ENCODE measurements around the gene DNM2. TPM values are rescaled to one million over a fixed set of nuclear protein-coding genes. Genes with fewer than 3 reads are reported as not detected.
"Not testable (repeated sequence)": the region's sequence is repeated elsewhere in the genome, so short reads cannot be mapped to it uniquely, and the experiment has no call there.

DNM2 gene
- 185 and 198 TPM in 2 replicates for total RNA-seq

DNA sequence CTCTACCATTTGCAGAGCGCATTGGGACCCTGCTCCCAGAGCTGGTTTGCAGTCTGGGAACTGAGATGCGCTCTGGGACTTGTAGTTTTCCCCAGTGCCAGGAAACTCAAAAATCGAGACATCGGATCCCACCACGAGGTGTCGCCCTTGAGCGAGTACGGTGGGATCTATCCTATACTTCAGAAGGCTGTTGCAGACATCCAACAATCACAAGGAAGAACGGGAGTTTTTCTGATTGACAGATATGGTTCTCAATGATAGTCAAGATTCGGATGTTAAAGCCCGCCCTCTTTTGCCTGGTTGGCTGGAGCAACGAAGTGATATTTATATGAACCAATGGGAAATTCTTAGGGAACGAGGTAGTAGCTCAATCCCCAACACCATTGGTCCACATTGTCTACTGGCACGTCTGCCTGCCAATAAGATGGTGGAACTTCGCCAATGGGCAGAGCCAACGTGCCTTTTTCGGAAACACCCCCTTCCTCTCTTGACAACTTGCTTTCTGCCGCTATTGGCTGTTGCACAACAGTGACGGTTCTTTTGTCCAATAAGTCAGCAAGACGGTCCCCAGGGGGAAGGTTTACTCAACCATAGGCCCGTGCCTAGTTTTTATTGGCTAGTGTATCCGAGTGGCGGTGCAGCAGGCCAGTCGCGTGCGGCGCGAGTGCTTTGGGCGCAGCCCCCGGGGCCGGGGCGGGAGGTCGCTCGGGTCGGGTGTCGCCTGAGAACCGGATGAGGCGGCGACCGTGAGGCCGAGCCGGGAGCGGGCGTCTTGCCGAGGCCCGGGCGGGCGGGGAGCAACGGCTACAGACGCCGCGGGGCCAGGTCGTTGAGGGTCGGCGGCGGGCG is at the start of gene DNM2:
Gene DNM2, plus strand, starts transcription at position 724 of the 849 bp plus-strand sequence. CDS start 164 bp downstream, outside the sequence.
- H3K4me1 Mint-ChIP-seq (ENCODE audit: low read depth), result peaks cover 17% of the 10 kb centered on the region
- peak within 1 kb of the TSS; percentile 95 for H3K4me3 Mint-ChIP-seq (ENCODE audit: low read depth)
- peaks cover 12% of the 10 kb centered on the region for H3K36me3 Mint-ChIP-seq (ENCODE audit: low read depth)
- peak within 1 kb of the TSS; percentile 80 for H3K27ac Mint-ChIP-seq
- no peaks in the 10 kb centered on the region for H3K27me3 Mint-ChIP-seq (ENCODE audit: low read depth)
- intact Hi-C loops (cut with micrococcal nuclease), result loop anchor here (1.0 to 5.0 kb wide), 6 partner anchors 42 to 147 kb away; partner anchors contain the start of gene TMED1
- DNase-seq (ENCODE audit: low spot score), result peak; percentile 99
- H3K9me3 Mint-ChIP-seq, result no peaks in the 10 kb centered on the region

- Mint-ChIP-seq H3K4me1 (ENCODE audit: low read depth) (peaks cover 10% of the 10 kb centered on the region), H3K4me3 (ENCODE audit: low read depth) (no peak overlapping the region), H3K27ac (no peak overlapping the region), H3K36me3 (ENCODE audit: low read depth) (peaks cover 59% of the 10 kb centered on the region), H3K27me3 (ENCODE audit: low read depth) (no peaks in the 10 kb centered on the region), H3K9me3 (no peaks in the 10 kb centered on the region)
- no peak for DNase-seq (ENCODE audit: low spot score)
- intact Hi-C loops (cut with micrococcal nuclease), result no loop called here
Observed at GRCh38 chr19:10669246-10669645, 48.6 kb upstream of the DNM2 start.

GRCh38 chr19:10670182-10670581 is 47.7 kb upstream of the DNM2 start:
- intact Hi-C loops (cut with micrococcal nuclease), result no loop called here
- Mint-ChIP-seq H3K27ac (no peak overlapping the region), H3K9me3 (no peaks in the 10 kb centered on the region), H3K4me1 (ENCODE audit: low read depth) (peaks cover 10% of the 10 kb centered on the region), H3K36me3 (ENCODE audit: low read depth) (peaks cover 63% of the 10 kb centered on the region), H3K27me3 (ENCODE audit: low read depth) (no peaks in the 10 kb centered on the region), H3K4me3 (ENCODE audit: low read depth) (no peak overlapping the region)
- no peak for DNase-seq (ENCODE audit: low spot score)

DNA sequence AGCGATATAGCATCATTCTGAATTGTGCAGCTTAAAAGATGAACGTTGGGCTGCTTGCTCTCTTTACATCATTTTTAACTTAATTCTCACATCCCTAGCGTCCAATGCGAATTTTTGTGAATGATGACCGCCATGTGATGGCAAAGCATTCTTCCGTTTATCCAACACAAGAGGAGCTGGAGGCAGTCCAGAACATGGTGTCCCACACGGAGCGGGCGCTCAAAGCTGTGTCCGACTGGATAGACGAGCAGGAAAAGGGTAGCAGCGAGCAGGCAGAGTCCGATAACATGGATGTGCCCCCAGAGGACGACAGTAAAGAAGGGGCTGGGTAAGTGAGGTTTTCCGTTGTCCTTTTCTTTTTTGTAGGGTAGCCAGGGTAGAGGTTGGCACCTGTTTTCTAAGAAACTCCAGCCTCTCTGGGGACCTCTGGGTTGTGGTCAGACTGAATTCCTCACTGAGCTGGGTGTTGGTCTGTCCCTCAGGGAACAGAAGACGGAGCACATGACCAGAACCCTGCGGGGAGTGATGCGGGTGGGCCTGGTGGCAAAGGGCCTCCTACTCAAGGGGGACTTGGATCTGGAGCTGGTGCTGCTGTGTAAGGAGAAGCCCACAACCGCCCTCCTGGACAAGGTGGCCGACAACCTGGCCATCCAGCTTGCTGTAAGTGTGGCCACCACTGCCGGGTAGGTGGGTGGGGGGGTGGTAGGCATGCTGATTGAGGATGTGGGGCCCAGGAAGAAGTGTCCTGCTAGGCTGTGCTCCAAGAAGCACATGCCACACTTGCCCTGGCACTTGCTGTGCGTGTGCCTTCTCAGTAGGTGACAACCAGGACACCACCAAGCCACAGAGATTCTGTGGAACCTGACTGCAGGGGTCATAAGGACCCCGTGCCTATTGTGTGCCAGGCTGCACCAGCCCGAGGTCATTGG is 46.7 kb upstream of the DNM2 start:
- peaks cover 70% of the 10 kb centered on the region for H3K36me3 Mint-ChIP-seq (ENCODE audit: low read depth)
- intact Hi-C loops (cut with micrococcal nuclease), result no loop called here
- H3K27ac Mint-ChIP-seq, result no peak overlapping the region

DNA sequence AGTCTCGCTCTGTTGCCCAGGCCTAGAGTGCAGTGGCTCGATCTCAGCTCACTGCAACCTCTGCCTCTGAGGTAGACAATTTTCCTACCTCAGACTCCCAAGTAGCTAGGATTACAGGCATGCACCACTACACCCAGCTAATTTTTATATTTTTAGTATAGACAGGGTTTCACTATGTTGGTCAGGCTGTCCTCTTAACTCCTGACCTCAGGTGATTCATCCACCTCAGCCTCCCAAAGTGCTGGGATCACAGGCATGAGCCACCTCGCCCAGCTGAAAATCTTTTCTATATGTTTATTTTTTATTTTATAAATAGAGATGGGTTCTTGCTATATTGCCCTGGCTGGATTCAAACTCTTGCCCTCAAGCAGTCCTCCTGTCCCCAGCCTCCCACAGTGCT is 46.0 kb upstream of the DNM2 start:
- H3K4me1 Mint-ChIP-seq (ENCODE audit: low read depth); H3K4me3 Mint-ChIP-seq (ENCODE audit: low read depth); H3K27ac Mint-ChIP-seq; DNase-seq (ENCODE audit: low spot score); H3K9me3 Mint-ChIP-seq; H3K27me3 Mint-ChIP-seq (ENCODE audit: low read depth); intact Hi-C loops (cut with micrococcal nuclease): not testable (repeated sequence)
- H3K36me3 Mint-ChIP-seq (ENCODE audit: low read depth), result peaks cover 66% of the 10 kb centered on the region

More for the DNA sequence above, 46.7 kb upstream of the DNM2 start:
- Mint-ChIP-seq H3K27me3 (ENCODE audit: low read depth) (no peaks in the 10 kb centered on the region), H3K4me1 (ENCODE audit: low read depth) (peaks cover 10% of the 10 kb centered on the region), H3K4me3 (ENCODE audit: low read depth) (no peak overlapping the region), H3K9me3 (no peaks in the 10 kb centered on the region)
- DNase-seq (ENCODE audit: low spot score), result no peak

DNA sequence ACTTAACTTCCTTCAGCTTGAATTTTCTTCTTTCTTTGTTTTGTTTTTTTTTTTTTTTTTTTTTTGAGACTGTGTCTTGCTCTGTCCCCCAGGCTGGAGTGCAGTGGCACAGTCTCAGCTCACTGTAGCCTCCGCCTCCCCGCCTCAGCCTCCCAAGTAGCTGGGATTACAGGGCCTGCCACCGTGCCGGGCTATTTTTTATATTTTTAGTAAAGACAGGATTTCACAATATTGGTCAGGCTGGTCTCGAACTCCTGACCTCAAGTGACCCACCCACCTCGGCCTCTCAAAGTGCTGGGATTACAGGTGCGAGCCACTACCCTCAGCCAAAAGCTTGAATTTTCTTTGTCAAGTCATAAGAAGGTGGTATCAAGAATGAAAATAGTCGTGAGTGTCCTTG is 42.7 kb upstream of the DNM2 start:
- H3K4me3 Mint-ChIP-seq (ENCODE audit: low read depth); intact Hi-C loops (cut with micrococcal nuclease); DNase-seq (ENCODE audit: low spot score); H3K27ac Mint-ChIP-seq; H3K4me1 Mint-ChIP-seq (ENCODE audit: low read depth); H3K27me3 Mint-ChIP-seq (ENCODE audit: low read depth); H3K9me3 Mint-ChIP-seq: not testable (repeated sequence)
- peaks cover 77% of the 10 kb centered on the region for H3K36me3 Mint-ChIP-seq (ENCODE audit: low read depth)

- no peak overlapping the region for H3K4me3 Mint-ChIP-seq (ENCODE audit: low read depth)
- intact Hi-C loops (cut with micrococcal nuclease), result no loop called here
- no peaks in the 10 kb centered on the region for H3K9me3 Mint-ChIP-seq
- no peak for DNase-seq (ENCODE audit: low spot score)
- H3K27me3 Mint-ChIP-seq (ENCODE audit: low read depth), result no peaks in the 10 kb centered on the region
- H3K4me1 Mint-ChIP-seq (ENCODE audit: low read depth), result no peaks in the 10 kb centered on the region
- peaks cover 78% of the 10 kb centered on the region for H3K36me3 Mint-ChIP-seq (ENCODE audit: low read depth)
- no peak overlapping the region for H3K27ac Mint-ChIP-seq
Observed at GRCh38 chr19:10677751-10678150, 40.1 kb upstream of the DNM2 start.

- intact Hi-C loops (cut with micrococcal nuclease), result no loop called here
- Mint-ChIP-seq H3K4me1 (ENCODE audit: low read depth) (no peaks in the 10 kb centered on the region), H3K4me3 (ENCODE audit: low read depth) (no peak overlapping the region), H3K9me3 (no peaks in the 10 kb centered on the region), H3K27ac (no peak overlapping the region), H3K27me3 (ENCODE audit: low read depth) (no peaks in the 10 kb centered on the region), H3K36me3 (ENCODE audit: low read depth) (peaks cover 75% of the 10 kb centered on the region)
- DNase-seq (ENCODE audit: low spot score), result no peak
Observed at GRCh38 chr19:10678813-10679212, 39.1 kb upstream of the DNM2 start.

DNA sequence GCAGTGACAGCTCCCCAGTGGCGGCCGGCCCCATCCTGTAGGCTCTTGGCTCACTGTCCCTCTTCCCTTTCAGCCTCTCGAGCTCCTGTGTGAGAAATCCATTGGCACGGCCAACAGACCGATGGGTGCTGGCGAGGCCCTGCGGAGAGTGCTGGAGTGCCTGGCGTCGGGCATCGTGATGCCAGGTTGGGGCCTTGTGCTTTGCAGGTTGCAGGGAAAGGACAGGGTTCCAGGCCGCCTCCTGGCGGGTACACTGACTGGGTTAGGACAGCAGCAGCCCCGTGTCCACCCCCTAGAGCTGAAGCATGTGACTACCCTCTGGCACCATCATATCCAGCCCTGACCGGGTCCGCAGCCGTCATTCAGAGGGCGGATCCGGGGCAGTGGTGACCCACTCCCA is 38.1 kb upstream of the DNM2 start:
- intact Hi-C loops (cut with micrococcal nuclease), result no loop called here
- Mint-ChIP-seq H3K4me3 (ENCODE audit: low read depth) (no peak overlapping the region), H3K36me3 (ENCODE audit: low read depth) (peaks cover 78% of the 10 kb centered on the region), H3K27ac (no peak overlapping the region), H3K27me3 (ENCODE audit: low read depth) (no peaks in the 10 kb centered on the region), H3K9me3 (no peaks in the 10 kb centered on the region), H3K4me1 (ENCODE audit: low read depth) (no peaks in the 10 kb centered on the region)
- no peak for DNase-seq (ENCODE audit: low spot score)

DNA sequence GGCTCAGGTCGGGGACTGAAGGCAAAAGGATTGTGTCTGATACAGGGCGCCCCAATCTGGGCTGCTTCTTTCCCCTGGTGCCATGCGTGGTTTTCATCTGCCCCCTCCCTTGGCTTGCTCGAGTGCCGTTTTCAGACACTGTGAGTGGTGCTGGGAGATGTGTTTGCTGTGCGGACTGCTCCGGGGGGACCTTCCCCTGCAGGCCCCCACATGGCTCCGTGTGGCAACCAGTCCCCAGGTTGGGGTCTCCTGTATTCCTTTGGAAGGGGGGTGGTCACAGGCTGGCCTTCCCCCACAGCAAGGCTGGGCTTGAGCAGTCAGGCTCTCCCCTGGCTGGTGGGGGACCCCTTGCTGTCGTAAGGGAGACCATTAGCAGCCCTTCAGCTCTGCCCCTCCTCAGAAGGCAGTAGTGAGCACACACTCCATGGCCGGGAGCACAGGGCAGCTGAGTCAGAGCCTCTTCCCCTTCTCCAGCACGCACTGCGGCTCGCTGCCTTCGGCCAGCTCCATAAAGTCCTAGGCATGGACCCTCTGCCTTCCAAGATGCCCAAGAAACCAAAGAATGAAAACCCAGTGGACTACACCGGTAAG is 37.2 kb upstream of the DNM2 start:
- no peak for DNase-seq (ENCODE audit: low spot score)
- Mint-ChIP-seq H3K27me3 (ENCODE audit: low read depth) (no peaks in the 10 kb centered on the region), H3K36me3 (ENCODE audit: low read depth) (peaks cover 77% of the 10 kb centered on the region), H3K27ac (no peak overlapping the region), H3K4me1 (ENCODE audit: low read depth) (no peaks in the 10 kb centered on the region), H3K4me3 (ENCODE audit: low read depth) (no peak overlapping the region), H3K9me3 (no peaks in the 10 kb centered on the region)
- intact Hi-C loops (cut with micrococcal nuclease), result no loop called here

DNA sequence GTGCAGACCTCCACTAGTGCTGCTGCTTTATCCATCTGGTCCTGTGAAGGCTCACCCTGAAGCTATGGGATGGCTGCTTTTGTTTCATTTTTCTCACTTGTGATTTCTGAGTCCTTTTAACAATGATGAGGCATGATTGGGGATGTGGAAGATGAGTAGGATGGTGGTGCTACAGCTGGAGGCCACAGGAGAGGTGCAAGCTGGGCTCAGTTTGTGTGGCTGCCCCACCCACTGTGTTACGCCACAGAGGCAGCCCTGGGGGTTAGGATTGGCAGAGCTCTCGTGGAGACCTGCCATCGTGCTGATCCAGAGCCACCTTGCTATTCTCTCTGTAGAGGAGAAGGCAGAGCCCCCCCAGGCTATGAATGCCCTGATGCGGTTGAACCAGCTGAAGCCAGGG is 36.2 kb upstream of the DNM2 start:
- H3K9me3 Mint-ChIP-seq, result no peaks in the 10 kb centered on the region
- peak overlapping the region; percentile 26 for H3K27ac Mint-ChIP-seq
- H3K4me1 Mint-ChIP-seq (ENCODE audit: low read depth), result no peaks in the 10 kb centered on the region
- H3K36me3 Mint-ChIP-seq (ENCODE audit: low read depth), result peaks cover 79% of the 10 kb centered on the region
- DNase-seq (ENCODE audit: low spot score), result no peak
- H3K4me3 Mint-ChIP-seq (ENCODE audit: low read depth), result no peak overlapping the region
- no peaks in the 10 kb centered on the region for H3K27me3 Mint-ChIP-seq (ENCODE audit: low read depth)
- intact Hi-C loops (cut with micrococcal nuclease), result no loop called here

DNA sequence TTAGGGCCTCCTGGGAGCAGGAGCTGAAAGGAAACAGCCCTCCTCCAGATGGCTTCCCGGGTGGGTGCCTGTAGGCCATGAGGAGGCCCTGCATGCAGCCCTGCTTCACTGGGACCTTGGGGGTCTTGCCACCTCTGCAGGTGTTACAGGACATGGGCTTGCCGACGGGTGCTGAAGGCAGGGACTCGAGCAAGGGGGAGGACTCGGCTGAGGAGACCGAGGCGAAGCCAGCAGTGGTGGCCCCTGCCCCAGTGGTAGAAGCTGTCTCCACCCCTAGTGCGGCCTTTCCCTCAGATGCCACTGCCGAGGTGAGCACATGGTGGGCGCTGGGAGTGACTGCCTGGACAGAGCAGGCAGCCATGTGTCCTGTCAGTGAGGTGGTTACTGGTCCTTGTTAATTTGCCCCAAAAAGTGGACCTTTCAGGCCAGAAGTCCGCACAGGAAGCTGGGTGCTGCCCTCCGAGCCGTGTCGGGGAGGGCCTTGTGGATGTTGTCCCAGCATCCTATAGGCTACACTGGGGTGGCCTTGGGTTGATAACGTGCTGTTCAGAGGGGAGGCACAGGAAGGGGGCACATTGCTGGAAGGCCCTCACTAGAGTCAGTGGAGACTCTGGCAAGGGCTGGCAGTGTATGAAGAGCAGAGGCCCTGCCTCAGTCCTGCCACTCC is 35.3 kb upstream of the DNM2 start:
- Mint-ChIP-seq H3K27me3 (ENCODE audit: low read depth) (no peaks in the 10 kb centered on the region), H3K4me3 (ENCODE audit: low read depth) (no peak overlapping the region), H3K4me1 (ENCODE audit: low read depth) (no peaks in the 10 kb centered on the region), H3K27ac (no peak overlapping the region), H3K9me3 (no peaks in the 10 kb centered on the region), H3K36me3 (ENCODE audit: low read depth) (peaks cover 78% of the 10 kb centered on the region)
- no peak for DNase-seq (ENCODE audit: low spot score)
- intact Hi-C loops (cut with micrococcal nuclease), result no loop called here

All from activated T-helper 2 cell treated with anti-CD3 and anti-CD28 coated beads, Interferon-gamma antibody, Interleukin-2, Interleukin-4, amounts not matched to agents 10 μg/mL and 5 μg/mL and 100 μg/mL, durations not matched to agents 14 hours and 24 hours and 36 hours (primary cell).